K562 (cell line): ENCODE measurements around the gene LASP1. TPM values are rescaled to one million over a fixed set of nuclear protein-coding genes. Genes with fewer than 3 reads are reported as not detected.
A peak's percentile ranks its signal among the peaks of the same experiment; 100 is the strongest.

Source experiments
- BCOR ChIP-seq: fragments of 450-650 bp; IDR thresholded peaks from 2 replicates; pipeline ENCODE4 v1.6.1; 2016
- HNRNPUL1 ChIP-seq: fragments of 200-400 bp; formaldehyde crosslinking; IDR thresholded peaks from 2 replicates; pipeline ENCODE4 v1.6.1; 2017; ENCODE audit warnings: low read length
- KLF1 ChIP-seq: fragments of 450-650 bp; IDR thresholded peaks from 2 replicates; pipeline ENCODE4 v1.6.1; 2016; ENCODE audit warnings: missing genetic modification characterization, missing compliant biosample characterization
- MEF2D ChIP-seq: conservative IDR thresholded peaks from 2 replicates; pipeline ENCODE4 v1.6.1; 2016; ENCODE audit warnings: low read depth, missing genetic modification characterization, missing compliant biosample characterization
- MIER1 ChIP-seq: fragments of 450-650 bp; IDR thresholded peaks from 2 replicates; pipeline ENCODE4 v1.6.1; 2016; ENCODE audit warnings: antibody characterized with exemption, mild to moderate bottlenecking, low read depth
- PRMT5 ChIP-seq: sonication (generic); formaldehyde crosslinking; IDR thresholded peaks from 2 replicates; pipeline ENCODE4 v1.5.0; 2020; ENCODE audit warnings: missing genetic modification reagents
- RNF2 ChIP-seq: sonication (generic); IDR thresholded peaks from 2 replicates; pipeline ENCODE4 v1.6.1; 2016
- TEAD1 ChIP-seq, 2 experiments: fragments of 450-650 bp in 1 of 2; sonication (generic) in 1 of 2; formaldehyde crosslinking; IDR thresholded peaks; 2 replicates each; pipeline versions ENCODE4 v1.4.0 to v1.8.0; 2020 to 2022; ENCODE audit warnings: mild to moderate bottlenecking in 2 of 2, missing genetic modification reagents in 1 of 2
- THRA ChIP-seq: fragments of 450-650 bp; IDR thresholded peaks from 2 replicates; pipeline ENCODE4 v1.6.1; 2017; ENCODE audit warnings: mild to moderate bottlenecking, moderate library complexity
- ZKSCAN1 ChIP-seq: fragments of 150-350 bp; IDR thresholded peaks from 2 replicates; pipeline ENCODE4 v1.6.1; 2016; ENCODE audit warnings: low read depth, low read length
- ZNF165 ChIP-seq: fragments of 250-450 bp; sonication (Bioruptor Pico); IDR thresholded peaks from 2 replicates; pipeline ENCODE4 v1.4.0; 2020; ENCODE audit warnings: borderline replicate concordance
- ZNF407 ChIP-seq: fragments of 450-650 bp; IDR thresholded peaks from 2 replicates; pipeline ENCODE4 v1.6.1; 2016; ENCODE audit warnings: low read depth
- polyA plus RNA-seq, 8 experiments: library from polyadenylated mRNA; depleted of rRNA in 4 of 8; stranded (reverse) in 5 of 8; unstranded in 3 of 8; fragments of >200 nt; fragmentation: Nextera tagmentation in 2 of 8; fragmentation: Illumina TruSeq in 1 of 8; extraction: Ambion mirVana in 2 of 8; extraction: Trizol in 1 of 8; gene quantifications; 2 replicates each; pipeline versions ENCODE4 v1.2.1 to v1.2.3, GENCODE V29; 2011 to 2014; ENCODE audit warnings: inconsistent platforms in 1 of 8, missing spikeins in 1 of 8
- total RNA-seq, 7 experiments: library from RNA; depleted of rRNA in 6 of 7; stranded (reverse); fragments of >200 nt in 6 of 7; fragmentation: Illumina TruSeq in 2 of 7; extraction: Trizol in 2 of 7; gene quantifications; 2 replicates each; pipeline versions ENCODE4 v1.2.1 to v1.2.3, GENCODE V29; 2011 to 2021; ENCODE audit warnings: low replicate concordance in 1 of 7

The LASP1 gene
- total and polyA plus RNA-seq, 9 of the 15 experiments (the other 6 are each of a cell fraction or from before 2014, with no cell fraction given): 23.0 to 125 (median 55.3) TPM

- TF ChIP-seq THRA (no peak), HNRNPUL1 (no peak), ZKSCAN1 (0 out of 2 replicates have a peak, but pooled peaks have one; percentile 12), MIER1 (0 out of 2 replicates have a peak, but pooled peaks have one; percentile 22), KLF1 (tag) (0 out of 2 replicates have a peak, but pooled peaks have one; percentile 54), BCOR (peak; percentile 81; the same call in 1 of the 2 replicates), RNF2 (peak; percentile 57; the same call in 1 of the 2 replicates), TEAD1 (CRISPR knock-in tag; IDR thresholded peaks at IDR 0.05) (peak in 1 of 2 experiments; percentile 52; a peak in 1 of 4 replicates), MEF2D (tag) (0 out of 2 replicates have a peak, but pooled peaks have one; percentile 28), ZNF407 (peak; percentile 56), PRMT5 (no peak), ZNF165 (CRISPR knock-in tag) (no peak)
These were observed 887 bp upstream of the LASP1 start (continued) for GRCh38 chr17:38868817-38869525.
